PC-9 (cell line): Measurements from ENCODE around the gene ORAI3. TPM values are rescaled to one million over a fixed set of nuclear protein-coding genes. Genes with fewer than 3 reads are reported as not detected.

Source experiments
- BruUV-seq: library from RNA; stranded (reverse); fragments of 400-500 nt; replicated peaks from 2 replicates; lab custom pipeline; 2021; lab: Mats Ljungman, UMichigan
- CTCF ChIA-PET: fragments of 300-600 bp; sonication (Branson Sonifier 250); formaldehyde crosslinking; loops from one replicate; lab custom pipeline; 2022; ENCODE audit warnings: antibody characterized with exemption; lab: Charles Lee
- POLR2A ChIA-PET: fragments of 300-600 bp; sonication (Branson Sonifier 250); formaldehyde crosslinking; loops from one replicate; lab custom pipeline; 2022; ENCODE audit warnings: antibody characterized with exemption; ENCODE audit not compliant: unreplicated experiment; lab: Charles Lee
- DNase-seq, 2 experiments: peaks; one replicate each; pipeline versions ENCODE4 v3.0.0 to v3.0.0-alpha.2; 2015 to 2022; ENCODE audit warnings: mixed read lengths in 1 of 2
- H2AFZ ChIP-seq: fragments of 200-600 bp; sonication (generic); 2 replicates; pipeline ENCODE4 v1.8.1; 2017; ENCODE audit warnings: antibody characterized with exemption
- H3F3A ChIP-seq: fragments of 200-600 bp; sonication (generic); 2 replicates; pipeline ENCODE4 v1.8.1; 2017; ENCODE audit warnings: antibody characterized with exemption, mild to moderate bottlenecking, low read depth; ENCODE audit not compliant: insufficient read depth
- H3K27ac ChIP-seq: fragments of 200-600 bp; sonication (generic); 2 replicates; pipeline ENCODE4 v1.6.1; 2016; ENCODE audit warnings: mixed run types
- H3K27me3 ChIP-seq: fragments of 200-600 bp; sonication (generic); 2 replicates; pipeline ENCODE4 v1.6.1; 2016; ENCODE audit warnings: low read depth, mixed run types; ENCODE audit not compliant: insufficient read depth
- H3K36me3 ChIP-seq: fragments of 200-600 bp; sonication (generic); 2 replicates; pipeline ENCODE4 v1.6.1; 2016; ENCODE audit warnings: low read depth, mixed run types
- H3K4me1 ChIP-seq: fragments of 200-600 bp; sonication (generic); replicated peaks from 2 replicates; pipeline ENCODE4 v1.6.1; 2016; ENCODE audit warnings: mixed run types; ENCODE audit not compliant: insufficient read depth
- H3K4me2 ChIP-seq: fragments of 200-600 bp; sonication (generic); 2 replicates; pipeline ENCODE4 v1.6.1; 2017; ENCODE audit warnings: mixed run types
- H3K4me3 ChIP-seq: fragments of 200-600 bp; sonication (generic); 2 replicates; pipeline ENCODE4 v1.6.1; 2016; ENCODE audit warnings: mixed run types
- H3K79me2 ChIP-seq: fragments of 200-600 bp; sonication (generic); 2 replicates; pipeline ENCODE4 v1.6.1; 2017; ENCODE audit warnings: low read depth, mixed run types
- H3K9me2 ChIP-seq: fragments of 200-600 bp; sonication (generic); 2 replicates; pipeline ENCODE4 v1.8.1; 2017; ENCODE audit warnings: mild to moderate bottlenecking; ENCODE audit not compliant: insufficient read depth
- H3K9me3 ChIP-seq: fragments of 200-600 bp; sonication (generic); 2 replicates; pipeline ENCODE4 v1.8.1; 2016; ENCODE audit warnings: low read depth; ENCODE audit not compliant: insufficient read depth
- H4K20me1 ChIP-seq: fragments of 200-600 bp; sonication (generic); 2 replicates; pipeline ENCODE4 v1.8.1; 2017; ENCODE audit not compliant: insufficient read depth
- CTCF ChIP-seq: fragments of 200-600 bp; sonication (generic); conservative IDR thresholded peaks from 2 replicates; pipeline ENCODE4 v1.6.1; 2017; ENCODE audit warnings: mixed run types, antibody characterized with exemption, mild to moderate bottlenecking, moderate library complexity
- EZH2 ChIP-seq: fragments of 200-600 bp; sonication (generic); IDR thresholded peaks from 2 replicates; pipeline ENCODE4 v1.8.0; 2017; ENCODE audit warnings: antibody characterized with exemption, low read depth
- intact Hi-C: fragments of 100-400 bp; cut with micrococcal nuclease; formaldehyde crosslinking; loops from one replicate; pipeline ENCODE4 v1.10.0; 2022; ENCODE audit not compliant: unreplicated experiment
- total RNA-seq: library from RNA; stranded (reverse); gene quantifications from 2 replicates; pipeline ENCODE4 v1.2.3, GENCODE V29; 2021

Gene ORAI3
- total RNA-seq, 1 experiment from 2014 or later: 43.5 TPM

DNA sequence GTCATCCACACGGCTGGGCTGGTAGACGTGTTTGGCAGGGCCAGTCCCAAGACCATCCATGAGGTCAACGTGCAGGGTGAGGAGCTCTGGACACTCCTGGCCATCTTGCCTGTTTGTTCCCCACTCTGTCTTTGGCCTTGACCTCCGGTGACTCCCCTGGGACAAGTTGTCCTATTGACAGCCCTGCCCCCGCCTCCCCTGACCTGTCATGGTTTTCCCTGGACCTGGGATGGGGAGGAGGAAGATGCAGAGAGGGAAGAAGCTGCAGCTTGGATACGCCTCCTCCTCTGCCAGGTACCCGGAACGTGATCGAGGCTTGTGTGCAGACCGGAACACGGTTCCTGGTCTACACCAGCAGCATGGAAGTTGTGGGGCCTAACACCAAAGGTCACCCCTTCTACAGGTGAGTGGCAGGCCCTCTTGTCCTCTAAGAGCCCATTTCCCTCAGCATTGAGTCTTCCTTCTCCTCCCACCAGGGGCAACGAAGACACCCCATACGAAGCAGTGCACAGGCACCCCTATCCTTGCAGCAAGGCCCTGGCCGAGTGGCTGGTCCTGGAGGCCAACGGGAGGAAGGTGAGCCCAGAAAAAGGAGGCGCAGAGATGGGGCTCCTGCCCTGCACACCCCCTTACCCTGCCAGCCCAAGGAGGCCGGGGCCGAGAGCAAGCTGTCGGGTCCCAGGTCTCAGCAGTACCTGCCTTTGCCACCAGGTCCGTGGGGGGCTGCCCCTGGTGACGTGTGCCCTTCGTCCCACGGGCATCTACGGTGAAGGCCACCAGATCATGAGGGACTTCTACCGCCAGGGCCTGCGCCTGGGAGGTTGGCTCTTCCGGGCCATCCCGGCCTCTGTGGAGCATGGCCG lies 37.5 kb downstream of the ORAI3 start:
- H3K4me1 ChIP-seq: no peaks in the 10 kb centered on the region; the same call in 1 of the 2 replicates
- H3K27me3 ChIP-seq: no peaks in the 10 kb centered on the region
- peaks cover 7% of the 10 kb centered on the region; the same call in 1 of the 2 replicates for H3K36me3 ChIP-seq
- H3K9me2 ChIP-seq: no peaks in the 10 kb centered on the region
- H2AFZ ChIP-seq: no peak overlapping the region
- H3K4me3 ChIP-seq: no peak overlapping the region
- no peaks in the 10 kb centered on the region; the same call in 1 of the 2 replicates for H4K20me1 ChIP-seq
- CTCF ChIA-PET: interaction anchor here (0.6 to 2.5 kb wide), 11 partner anchors 10 to 458 kb away, joined by 3 to 33 read pairs (median 5); partner anchors contain the start of genes KAT8, VKORC1, ZNF646 and ZNF668
- no peaks in the 10 kb centered on the region for H3K9me3 ChIP-seq
- peaks cover 23% of the 10 kb centered on the region; the same call in 1 of the 2 replicates for H3F3A ChIP-seq
- TF ChIP-seq CTCF (no peak), EZH2 (no peak)
- POLR2A ChIA-PET: interaction anchor here (0.5 to 2.2 kb wide), 4 partner anchors 95 to 198 kb away, joined by 3 to 34 read pairs (median 6); no protein-coding TSS in a partner anchor
- no peak overlapping the region for H3K27ac ChIP-seq
- DNase-seq: peak in 1 of 2 experiments; percentile 32
- BruUV-seq: no TSS peak
- H3K79me2 ChIP-seq: no peaks in the 10 kb centered on the region
- no peak overlapping the region for H3K4me2 ChIP-seq
- intact Hi-C loops: loop anchor here (5.0 kb wide), 1 partner anchor 401 kb away; no protein-coding TSS in a partner anchor

GRCh38 chr16:30987581-30988190 lies 38.8 kb downstream of the ORAI3 start:
- no peak overlapping the region for H3K4me3 ChIP-seq
- intact Hi-C loops: loop anchor here (5.0 kb wide), 1 partner anchor 400 kb away; no protein-coding TSS in a partner anchor
- no TSS peak for BruUV-seq
- H3F3A ChIP-seq: peaks cover 18% of the 10 kb centered on the region; the same call in 1 of the 2 replicates
- H3K27me3 ChIP-seq: no peaks in the 10 kb centered on the region
- no peak for TF ChIP-seq EZH2
- no peak for TF ChIP-seq CTCF
- H3K36me3 ChIP-seq: peaks cover 7% of the 10 kb centered on the region; the same call in 1 of the 2 replicates
- H3K9me3 ChIP-seq: no peaks in the 10 kb centered on the region
- no peak overlapping the region for H2AFZ ChIP-seq
- peak in 1 of 2 experiments; percentile 31 for DNase-seq
- CTCF ChIA-PET: interaction anchor here (0.6 to 0.7 kb wide), 2 partner anchors 9 to 154 kb away, joined by 3 read pairs; no protein-coding TSS in a partner anchor
- no peak overlapping the region for H3K27ac ChIP-seq
- H3K79me2 ChIP-seq: no peaks in the 10 kb centered on the region
- POLR2A ChIA-PET: no interaction called here
- H3K4me2 ChIP-seq: no peak overlapping the region
- no peaks in the 10 kb centered on the region; the same call in 1 of the 2 replicates for H3K4me1 ChIP-seq
- no peaks in the 10 kb centered on the region for H3K9me2 ChIP-seq
- no peaks in the 10 kb centered on the region; the same call in 1 of the 2 replicates for H4K20me1 ChIP-seq

DNA sequence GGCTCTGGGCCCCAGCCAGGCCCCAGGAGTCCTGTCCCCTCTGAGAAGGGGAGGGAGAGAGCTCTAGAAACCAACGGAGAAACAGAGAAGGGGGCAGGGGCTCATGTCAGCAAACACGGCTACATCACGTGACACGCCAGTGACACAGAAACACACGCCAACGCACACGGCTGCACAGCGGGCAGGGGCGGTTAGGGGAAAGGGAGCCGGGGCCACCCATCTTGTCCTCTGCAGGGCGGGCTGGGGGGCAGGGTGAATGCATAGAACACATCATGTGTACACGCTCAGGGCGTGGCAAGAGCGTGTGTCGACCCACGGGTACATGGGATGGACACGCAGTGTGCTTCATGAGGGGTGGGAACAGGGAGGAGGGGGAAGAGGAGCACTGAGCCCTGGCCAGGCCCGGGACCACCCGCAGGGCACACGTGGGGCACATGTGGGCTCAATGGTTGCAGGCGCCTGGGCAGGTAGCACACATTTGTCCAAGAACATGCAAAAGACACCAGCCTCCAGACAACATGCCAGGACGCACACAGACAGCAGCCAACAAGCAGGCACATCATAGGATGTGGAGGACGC lies 40.7 kb downstream of the ORAI3 start:
- Histone ChIP-seq H3K27me3 (no peaks in the 10 kb centered on the region), H3K4me2 (no peak overlapping the region), H2AFZ (no peak overlapping the region), H3F3A (peaks cover 1% of the 10 kb centered on the region; the same call in 1 of the 2 replicates), H4K20me1 (no peaks in the 10 kb centered on the region; the same call in 1 of the 2 replicates), H3K36me3 (no peaks in the 10 kb centered on the region), H3K4me3 (no peak overlapping the region), H3K4me1 (no peaks in the 10 kb centered on the region; the same call in 1 of the 2 replicates), H3K27ac (no peak overlapping the region), H3K79me2 (no peaks in the 10 kb centered on the region), H3K9me2 (no peaks in the 10 kb centered on the region), H3K9me3 (no peaks in the 10 kb centered on the region)
- CTCF ChIA-PET: no interaction called here
- intact Hi-C loops: loop anchor here (5.0 kb wide), 1 partner anchor 398 kb away; no protein-coding TSS in a partner anchor
- peak in 1 of 2 experiments; percentile 22 for DNase-seq
- no peak for TF ChIP-seq EZH2
- no peak for TF ChIP-seq CTCF
- POLR2A ChIA-PET: no interaction called here
- no TSS peak for BruUV-seq
